Panc1 (cell line): ENCODE results near the gene RGS17.

Experiments used
- POLR2AphosphoS5 ChIP-seq: IDR thresholded peaks from 2 replicates; pipeline ENCODE4 v1.6.1; 2012; ENCODE audit warnings: mild to moderate bottlenecking, low read depth, low read length, moderate library complexity
- SIN3A ChIP-seq: IDR thresholded peaks from 2 replicates; pipeline ENCODE4 v1.6.1; 2012; ENCODE audit warnings: low read depth, mild to moderate bottlenecking, low read length, moderate library complexity, borderline replicate concordance; ENCODE audit not compliant: insufficient read depth
- TF ChIP-seq, protein P1 (sequence below): fragments of 450-650 bp; IDR thresholded peaks from 2 replicates; pipeline ENCODE4 v1.5.1; 2017; ENCODE audit warnings: mild to moderate bottlenecking
- TF ChIP-seq, protein P2 (sequence below), 2 experiments: IDR thresholded peaks; 2 replicates each; pipeline ENCODE4 v1.6.1; 2011 to 2012; ENCODE audit warnings: low read depth in 2 of 2, control low read depth in 1 of 2, low read length in 1 of 2, mild to moderate bottlenecking in 1 of 2, moderate library complexity in 1 of 2; ENCODE audit not compliant: insufficient read depth in 1 of 2

DNA sequence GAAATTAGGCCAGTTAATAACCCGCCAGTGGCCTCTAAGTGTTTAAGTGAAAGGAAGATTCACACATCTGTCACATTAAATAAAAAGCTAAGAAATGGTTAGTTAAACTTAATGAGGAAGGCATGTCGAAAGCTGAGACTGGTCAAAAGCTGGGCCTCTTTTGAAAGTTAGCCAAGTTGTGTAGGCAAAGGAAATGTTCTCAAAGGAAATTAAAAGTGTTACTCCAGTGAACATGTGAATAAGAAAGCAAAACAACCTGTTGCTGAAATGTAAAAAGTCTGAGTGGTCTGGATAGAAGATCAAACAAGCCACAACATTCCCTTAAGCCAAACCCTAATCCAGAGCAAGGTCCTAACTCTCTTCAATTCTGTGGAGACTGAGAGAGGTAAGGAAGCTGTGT, 117.6 kb downstream of the RGS17 start:
- TF ChIP-seq POLR2AphosphoS5 (no peak), SIN3A (no peak)
- TF ChIP-seq, protein P1, sequence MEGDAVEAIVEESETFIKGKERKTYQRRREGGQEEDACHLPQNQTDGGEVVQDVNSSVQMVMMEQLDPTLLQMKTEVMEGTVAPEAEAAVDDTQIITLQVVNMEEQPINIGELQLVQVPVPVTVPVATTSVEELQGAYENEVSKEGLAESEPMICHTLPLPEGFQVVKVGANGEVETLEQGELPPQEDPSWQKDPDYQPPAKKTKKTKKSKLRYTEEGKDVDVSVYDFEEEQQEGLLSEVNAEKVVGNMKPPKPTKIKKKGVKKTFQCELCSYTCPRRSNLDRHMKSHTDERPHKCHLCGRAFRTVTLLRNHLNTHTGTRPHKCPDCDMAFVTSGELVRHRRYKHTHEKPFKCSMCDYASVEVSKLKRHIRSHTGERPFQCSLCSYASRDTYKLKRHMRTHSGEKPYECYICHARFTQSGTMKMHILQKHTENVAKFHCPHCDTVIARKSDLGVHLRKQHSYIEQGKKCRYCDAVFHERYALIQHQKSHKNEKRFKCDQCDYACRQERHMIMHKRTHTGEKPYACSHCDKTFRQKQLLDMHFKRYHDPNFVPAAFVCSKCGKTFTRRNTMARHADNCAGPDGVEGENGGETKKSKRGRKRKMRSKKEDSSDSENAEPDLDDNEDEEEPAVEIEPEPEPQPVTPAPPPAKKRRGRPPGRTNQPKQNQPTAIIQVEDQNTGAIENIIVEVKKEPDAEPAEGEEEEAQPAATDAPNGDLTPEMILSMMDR, result no peak
- TF ChIP-seq, protein P2, sequence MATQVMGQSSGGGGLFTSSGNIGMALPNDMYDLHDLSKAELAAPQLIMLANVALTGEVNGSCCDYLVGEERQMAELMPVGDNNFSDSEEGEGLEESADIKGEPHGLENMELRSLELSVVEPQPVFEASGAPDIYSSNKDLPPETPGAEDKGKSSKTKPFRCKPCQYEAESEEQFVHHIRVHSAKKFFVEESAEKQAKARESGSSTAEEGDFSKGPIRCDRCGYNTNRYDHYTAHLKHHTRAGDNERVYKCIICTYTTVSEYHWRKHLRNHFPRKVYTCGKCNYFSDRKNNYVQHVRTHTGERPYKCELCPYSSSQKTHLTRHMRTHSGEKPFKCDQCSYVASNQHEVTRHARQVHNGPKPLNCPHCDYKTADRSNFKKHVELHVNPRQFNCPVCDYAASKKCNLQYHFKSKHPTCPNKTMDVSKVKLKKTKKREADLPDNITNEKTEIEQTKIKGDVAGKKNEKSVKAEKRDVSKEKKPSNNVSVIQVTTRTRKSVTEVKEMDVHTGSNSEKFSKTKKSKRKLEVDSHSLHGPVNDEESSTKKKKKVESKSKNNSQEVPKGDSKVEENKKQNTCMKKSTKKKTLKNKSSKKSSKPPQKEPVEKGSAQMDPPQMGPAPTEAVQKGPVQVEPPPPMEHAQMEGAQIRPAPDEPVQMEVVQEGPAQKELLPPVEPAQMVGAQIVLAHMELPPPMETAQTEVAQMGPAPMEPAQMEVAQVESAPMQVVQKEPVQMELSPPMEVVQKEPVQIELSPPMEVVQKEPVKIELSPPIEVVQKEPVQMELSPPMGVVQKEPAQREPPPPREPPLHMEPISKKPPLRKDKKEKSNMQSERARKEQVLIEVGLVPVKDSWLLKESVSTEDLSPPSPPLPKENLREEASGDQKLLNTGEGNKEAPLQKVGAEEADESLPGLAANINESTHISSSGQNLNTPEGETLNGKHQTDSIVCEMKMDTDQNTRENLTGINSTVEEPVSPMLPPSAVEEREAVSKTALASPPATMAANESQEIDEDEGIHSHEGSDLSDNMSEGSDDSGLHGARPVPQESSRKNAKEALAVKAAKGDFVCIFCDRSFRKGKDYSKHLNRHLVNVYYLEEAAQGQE (IDR thresholded peaks at IDR 0.05; ENCODE audit: insufficient read depth in 1 of 2, low read depth in 2 of 2, low read length in 1 of 2), result no peak
